SHP77 (cell line): ENCODE results near the gene ATP2C1.
"Not testable (repeated sequence)": the region's sequence is repeated elsewhere in the genome, so short reads cannot be mapped to it uniquely, and the experiment has no call there.

ENCODE experiments used
- DNase-seq, 2 experiments: peaks; one replicate each; lab custom pipeline; 2025; lab: John Stamatoyannopoulos, UW

Gene ATP2C1

DNA sequence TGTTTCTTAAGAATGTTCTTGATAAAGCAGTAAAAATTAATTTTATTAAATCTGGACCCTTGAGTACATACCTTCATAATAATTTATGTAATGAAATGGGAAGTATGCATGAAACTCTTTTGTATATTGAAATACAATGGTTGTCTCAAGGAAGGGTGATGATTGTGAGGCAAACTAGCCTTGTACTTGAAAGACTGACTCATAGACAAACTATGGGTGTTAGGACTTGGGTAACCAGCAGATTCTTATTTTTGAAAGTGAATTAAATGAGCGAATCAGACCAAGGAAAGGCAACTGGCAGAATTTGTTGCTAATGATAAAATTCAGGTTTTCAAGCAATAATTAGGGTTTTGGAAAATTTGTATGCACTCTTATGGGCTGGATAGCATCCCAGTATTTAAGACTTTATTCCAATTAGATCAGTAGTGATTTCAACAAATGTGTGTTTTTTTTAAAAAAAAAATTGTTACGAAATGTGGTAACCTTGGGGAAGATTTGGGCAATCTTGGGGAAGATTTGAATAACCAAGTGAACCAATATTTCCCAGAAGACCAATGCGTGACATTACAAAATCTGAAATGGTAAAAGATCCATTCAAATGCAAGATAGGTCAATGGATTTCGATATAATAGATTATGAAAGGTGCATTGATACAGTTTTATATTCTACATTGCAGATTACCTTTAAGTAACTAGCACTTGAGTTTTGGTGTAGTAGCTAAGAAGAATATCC is 42.0 kb downstream of the ATP2C1 start:
- no peak for DNase-seq

- DNase-seq: no peak
Measured at GRCh38 chr3:130939753-130940152, 45.9 kb downstream of the ATP2C1 start.

GRCh38 chr3:130941793-130942192 is 47.9 kb downstream of the ATP2C1 start:
- DNase-seq: no peak

- no peak for DNase-seq
Measured at GRCh38 chr3:130946882-130947281, 53.0 kb downstream of the ATP2C1 start.

GRCh38 chr3:130948001-130948773 is 54.3 kb downstream of the ATP2C1 start:
- DNase-seq: no peak

GRCh38 chr3:130948929-130949328 is 55.0 kb downstream of the ATP2C1 start:
- no peak for DNase-seq

DNA sequence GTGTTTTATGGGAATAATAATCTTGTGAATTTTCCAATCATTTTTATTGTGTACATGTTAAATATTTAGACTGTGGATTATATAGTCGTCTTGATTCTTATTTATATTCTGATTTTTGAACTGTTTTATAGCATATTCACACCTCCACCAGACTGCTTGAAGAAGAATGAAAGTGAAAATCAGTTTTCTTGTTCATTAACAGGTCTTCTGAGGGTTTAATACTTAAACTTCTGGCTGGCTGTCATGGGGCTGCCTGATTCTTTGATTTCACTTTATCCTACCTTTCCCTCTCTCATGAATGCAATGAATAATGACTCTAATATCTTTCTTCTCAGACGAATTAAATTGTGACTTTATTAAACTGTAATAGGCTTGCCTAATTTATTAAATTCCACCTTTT is 56.2 kb downstream of the ATP2C1 start:
- no peak for DNase-seq

DNA sequence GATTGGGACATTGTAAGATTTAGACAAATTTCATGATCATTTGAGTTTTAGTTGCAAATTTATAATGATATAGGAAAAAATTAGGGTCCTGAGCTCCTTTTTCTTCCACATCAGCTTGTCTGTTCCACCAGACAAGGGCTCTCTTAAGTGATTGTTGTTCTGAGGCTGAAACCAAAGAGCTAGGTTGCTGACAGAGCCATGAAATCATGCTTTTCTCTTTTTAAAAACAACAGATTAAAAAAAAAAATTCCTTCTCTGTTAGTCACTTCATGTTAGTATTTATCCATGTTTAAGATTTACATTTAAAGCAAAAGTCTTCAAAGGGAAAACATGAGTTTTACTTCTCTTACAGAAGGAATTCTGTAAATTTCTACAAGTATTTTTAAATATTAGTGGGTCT is 56.8 kb downstream of the ATP2C1 start:
- no peak for DNase-seq

DNA sequence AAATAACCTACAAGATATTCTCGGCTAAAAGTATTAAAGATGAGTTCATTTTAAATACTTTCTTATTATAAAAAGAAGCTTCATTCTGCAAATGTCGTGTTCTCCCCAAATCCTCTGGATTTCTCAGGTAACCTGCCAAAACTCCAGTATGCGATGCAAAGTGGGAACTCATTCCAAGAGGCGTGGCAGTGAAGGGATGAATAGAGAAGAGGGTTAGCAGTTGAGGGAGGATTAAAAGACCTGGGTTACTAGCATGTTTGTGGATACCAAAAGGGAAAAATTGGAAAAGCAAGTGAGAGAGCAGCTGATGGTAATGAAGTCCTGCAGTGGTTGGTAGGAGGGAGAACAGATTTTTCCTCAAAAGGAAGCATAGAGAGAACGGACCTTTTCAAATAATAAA is 61.6 kb downstream of the ATP2C1 start:
- DNase-seq: no peak

DNA sequence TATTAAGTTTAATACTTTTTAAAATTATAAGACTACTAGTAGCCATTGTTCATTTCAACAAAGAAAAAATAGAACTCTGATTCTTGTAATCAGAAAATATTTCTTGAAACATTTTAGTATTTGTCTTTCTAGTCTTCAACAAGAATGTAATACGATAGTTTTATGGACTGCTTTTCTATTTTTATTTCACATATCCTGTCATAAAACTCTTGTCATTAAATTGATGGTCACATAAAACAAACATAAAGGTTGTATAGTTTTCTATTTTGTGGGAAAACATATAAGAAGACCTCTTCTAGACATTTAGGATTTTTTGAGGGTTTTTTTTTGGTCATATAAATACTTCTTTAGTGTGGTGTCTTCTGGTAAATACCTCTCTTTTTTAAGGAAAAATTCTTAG is 62.4 kb downstream of the ATP2C1 start:
- no peak for DNase-seq

GRCh38 chr3:130956721-130957120 is 62.8 kb downstream of the ATP2C1 start:
- DNase-seq: no peak

- DNase-seq: no peak
Measured at GRCh38 chr3:130960139-130960795, 66.4 kb downstream of the ATP2C1 start.

- DNase-seq: no peak
Measured at GRCh38 chr3:130961458-130961857, 67.6 kb downstream of the ATP2C1 start.

GRCh38 chr3:130963444-130963843 is 69.6 kb downstream of the ATP2C1 start:
- DNase-seq: no peak

DNA sequence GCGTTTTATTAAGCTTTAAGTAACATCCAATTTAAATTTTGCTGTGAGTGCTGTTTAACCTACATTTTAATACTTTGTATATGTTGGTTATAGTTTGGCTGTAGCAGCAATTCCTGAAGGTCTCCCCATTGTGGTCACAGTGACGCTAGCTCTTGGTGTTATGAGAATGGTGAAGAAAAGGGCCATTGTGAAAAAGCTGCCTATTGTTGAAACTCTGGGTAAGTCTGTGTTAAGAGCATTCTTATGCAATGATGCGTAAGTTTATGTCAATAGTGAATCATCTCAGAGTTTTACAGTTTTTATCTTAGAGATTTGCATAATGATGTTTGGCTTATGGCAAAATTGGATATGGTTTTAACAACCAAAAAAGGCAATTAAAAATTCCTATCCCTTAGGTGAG is 70.0 kb downstream of the ATP2C1 start:
- no peak for DNase-seq

DNA sequence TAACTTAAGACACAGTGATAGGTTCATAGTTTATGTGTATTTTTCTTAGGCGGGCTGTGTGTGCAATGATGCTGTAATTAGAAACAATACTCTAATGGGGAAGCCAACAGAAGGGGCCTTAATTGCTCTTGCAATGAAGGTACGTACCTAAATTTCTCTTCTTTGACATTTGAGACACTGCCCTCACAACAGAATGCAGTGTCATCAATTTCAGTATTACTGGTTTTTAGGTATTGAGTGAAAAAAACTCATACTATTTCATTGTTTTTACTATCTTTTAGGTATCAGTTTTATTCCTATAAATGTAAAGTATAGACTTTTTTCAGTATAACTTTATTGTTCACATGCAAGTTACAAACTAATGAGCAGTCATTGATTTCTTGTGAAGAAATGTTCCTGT is 73.4 kb downstream of the ATP2C1 start:
- DNase-seq: no peak

DNA sequence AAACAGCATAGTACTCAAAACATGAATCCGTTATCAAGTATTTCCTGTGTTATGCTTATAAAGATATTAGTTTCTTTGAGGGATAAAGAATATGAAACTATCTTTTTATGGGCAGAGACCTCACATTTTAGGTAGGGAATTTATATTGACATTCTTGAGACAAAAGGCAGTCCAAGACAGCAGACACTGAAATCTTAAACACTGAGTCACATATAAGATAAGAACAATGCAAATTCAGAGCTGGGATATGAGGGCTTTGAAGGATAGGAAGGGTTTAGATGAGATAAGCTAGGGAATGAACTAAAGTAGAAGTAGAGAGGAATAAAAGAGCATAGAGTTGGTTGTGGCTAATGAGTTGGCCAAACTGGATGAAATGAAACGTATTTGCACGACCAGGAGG is 74.3 kb downstream of the ATP2C1 start:
- DNase-seq: no peak

DNA sequence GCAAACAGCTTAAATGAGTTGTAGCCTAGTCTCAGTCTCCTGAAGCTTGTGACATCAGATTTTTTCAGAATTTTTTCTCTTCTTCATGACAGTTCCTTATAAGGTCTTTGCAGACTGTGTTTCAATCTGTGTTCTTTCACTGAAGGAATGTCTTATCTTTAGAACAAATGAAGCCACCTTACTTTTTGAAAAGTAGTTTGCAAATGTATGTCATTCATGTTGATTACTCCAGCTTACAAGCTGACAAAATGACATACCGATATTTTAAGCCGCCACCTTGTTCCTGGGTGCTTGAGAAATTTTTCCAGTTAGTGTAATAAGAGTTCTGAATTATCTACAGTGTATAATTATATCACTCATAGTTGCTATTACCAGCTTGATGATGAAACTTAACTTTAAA is 75.7 kb downstream of the ATP2C1 start:
- DNase-seq: no peak

DNA sequence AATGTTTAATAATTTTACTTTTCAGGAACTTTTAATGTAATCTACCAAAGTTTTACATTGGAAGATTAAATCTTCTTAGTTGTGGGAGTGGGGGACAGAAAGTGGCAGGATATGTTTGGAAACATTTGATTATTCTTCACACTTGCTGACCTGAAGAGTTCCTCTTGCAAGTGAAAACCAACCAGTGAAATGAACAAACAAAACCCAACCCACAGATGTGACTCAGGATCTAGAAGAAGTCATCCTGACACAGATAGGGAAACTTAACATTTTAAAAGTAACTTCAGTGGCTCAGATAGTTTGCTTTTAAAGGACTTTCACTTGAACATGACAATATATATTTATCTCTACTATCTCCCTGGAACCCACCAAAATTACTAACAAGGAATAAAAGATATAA is 77.3 kb downstream of the ATP2C1 start:
- DNase-seq: no peak

DNA sequence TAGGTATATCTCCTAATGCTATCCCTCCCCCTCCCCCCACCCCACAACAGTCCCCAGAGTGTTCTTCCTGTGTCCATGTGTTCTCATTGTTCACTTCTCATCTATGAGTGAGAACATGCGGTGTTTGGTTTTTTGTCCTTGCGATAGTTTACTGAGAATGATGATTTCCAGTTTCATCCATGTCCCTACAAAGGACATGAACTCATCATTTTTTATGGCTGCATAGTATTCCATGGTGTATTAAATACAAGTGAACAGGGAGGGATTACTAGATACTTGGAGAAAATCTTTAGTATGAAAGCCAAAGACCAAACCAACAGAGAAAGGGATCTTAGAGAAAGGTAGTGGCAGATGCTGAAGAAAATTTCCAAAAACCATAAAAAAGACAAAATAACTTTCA is 78.7 kb downstream of the ATP2C1 start:
- DNase-seq: not testable (repeated sequence)

GRCh38 chr3:130973406-130973805 is 79.5 kb downstream of the ATP2C1 start:
- no peak for DNase-seq

GRCh38 chr3:130974201-130974600 is 80.3 kb downstream of the ATP2C1 start:
- DNase-seq: no peak

DNA sequence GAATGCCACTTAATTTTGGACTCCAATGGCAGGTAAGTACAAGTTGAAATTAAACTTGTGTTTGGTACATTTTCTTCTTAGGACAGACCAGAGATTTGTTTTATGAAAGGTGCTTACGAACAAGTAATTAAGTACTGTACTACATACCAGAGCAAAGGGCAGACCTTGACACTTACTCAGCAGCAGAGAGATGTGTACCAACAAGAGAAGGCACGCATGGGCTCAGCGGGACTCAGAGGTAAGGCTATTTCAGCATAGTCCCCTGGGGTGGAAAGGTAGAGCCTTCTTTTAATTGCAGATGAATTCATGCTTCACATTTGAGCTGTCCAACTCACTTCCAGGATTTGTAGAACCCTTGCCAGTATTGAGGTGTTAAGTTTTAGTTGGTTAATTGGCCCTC is 81.4 kb downstream of the ATP2C1 start:
- no peak for DNase-seq
